ENCODE results near the gene SLC16A1. TPM values are rescaled to one million over a fixed set of nuclear protein-coding genes. Genes with fewer than 3 reads are reported as not detected.

SLC16A1 gene
- 146 TPM for polyA plus RNA-seq (2012; ENCODE audit: insufficient read depth, insufficient read length, low read depth)

- DNase-seq: peak; percentile 97
- Histone ChIP-seq H3K36me3 (peaks cover 11% of the 10 kb centered on the region), H3K27me3 (no peaks in the 10 kb centered on the region), H3K4me1 (peaks cover 3% of the 10 kb centered on the region), H3K4me3 (ENCODE audit: low read depth, low read length) (peak within 1 kb of the TSS; percentile 97), H3K9me3 (no peaks in the 10 kb centered on the region)
- TF ChIP-seq CTCF (IDR thresholded peaks at IDR 0.05; ENCODE audit: low read depth, low read length): peak; percentile 34
Measured at GRCh38 chr1:112955773-112956543, at the start of gene SLC16A1. Gene SLC16A1, minus strand, starts transcription at chr1:112956196. Its CDS starts 26,888 bp downstream, at chr1:112929308.

- Histone ChIP-seq H3K4me1 (no peaks in the 10 kb centered on the region), H3K9me3 (no peaks in the 10 kb centered on the region), H3K4me3 (ENCODE audit: low read depth, low read length) (no peak overlapping the region), H3K27me3 (no peaks in the 10 kb centered on the region), H3K36me3 (peaks cover 5% of the 10 kb centered on the region)
- TF ChIP-seq CTCF (IDR thresholded peaks at IDR 0.05; ENCODE audit: low read depth, low read length): no peak
- no peak for DNase-seq
Measured at GRCh38 chr1:113003751-113004690, 48.0 kb upstream of the SLC16A1 start.

GRCh38 chr1:113002297-113002696, 46.3 kb upstream of the SLC16A1 start:
- Histone ChIP-seq H3K9me3 (no peaks in the 10 kb centered on the region), H3K4me1 (no peaks in the 10 kb centered on the region), H3K27me3 (no peaks in the 10 kb centered on the region), H3K36me3 (peaks cover 5% of the 10 kb centered on the region), H3K4me3 (ENCODE audit: low read depth, low read length) (no peak overlapping the region)
- TF ChIP-seq CTCF (IDR thresholded peaks at IDR 0.05; ENCODE audit: low read depth, low read length): no peak
- DNase-seq: no peak

GRCh38 chr1:112998592-112999235, 42.7 kb upstream of the SLC16A1 start:
- Histone ChIP-seq H3K27me3 (no peaks in the 10 kb centered on the region), H3K36me3 (peaks cover 5% of the 10 kb centered on the region), H3K4me1 (no peaks in the 10 kb centered on the region)

GRCh38 chr1:112997781-112998180, 41.8 kb upstream of the SLC16A1 start:
- H3K9me3 ChIP-seq: no peaks in the 10 kb centered on the region
- TF ChIP-seq CTCF (IDR thresholded peaks at IDR 0.05; ENCODE audit: low read depth, low read length): no peak
- DNase-seq: no peak
- H3K36me3 ChIP-seq: peaks cover 5% of the 10 kb centered on the region
- no peaks in the 10 kb centered on the region for H3K27me3 ChIP-seq
- H3K4me1 ChIP-seq: no peaks in the 10 kb centered on the region
- no peak overlapping the region for H3K4me3 ChIP-seq (ENCODE audit: low read depth, low read length)

More at GRCh38 chr1:112998592-112999235, 42.7 kb upstream of the SLC16A1 start:
- DNase-seq: no peak
- H3K4me3 ChIP-seq (ENCODE audit: low read depth, low read length): no peak overlapping the region
- no peaks in the 10 kb centered on the region for H3K9me3 ChIP-seq
- TF ChIP-seq CTCF (IDR thresholded peaks at IDR 0.05; ENCODE audit: low read depth, low read length): no peak

All from BE2C (cell line).